NCI-H524 (cell line): ENCODE results near the gene ADGRD2.

ENCODE experiments used
- DNase-seq, 2 experiments: peaks; one replicate each; lab custom pipeline; 2025; lab: John Stamatoyannopoulos, UW

Gene ADGRD2

GRCh38 chr9:124439086-124439485, 11.2 kb upstream of the ADGRD2 start:
- no peak for DNase-seq

- DNase-seq, result no peak
Measured at GRCh38 chr9:124439686-124440243, 10.5 kb upstream of the ADGRD2 start.

GRCh38 chr9:124440786-124441185, 9.5 kb upstream of the ADGRD2 start:
- DNase-seq, result no peak

GRCh38 chr9:124441291-124441690, 9.0 kb upstream of the ADGRD2 start:
- DNase-seq, result no peak

- no peak for DNase-seq
Measured at GRCh38 chr9:124442379-124442778, 7.9 kb upstream of the ADGRD2 start.

GRCh38 chr9:124442826-124443225, 7.4 kb upstream of the ADGRD2 start:
- DNase-seq, result no peak

- DNase-seq, result no peak
Measured at GRCh38 chr9:124443625-124444024, 6.6 kb upstream of the ADGRD2 start.

- no peak for DNase-seq
Measured at GRCh38 chr9:124444166-124444565, 6.1 kb upstream of the ADGRD2 start.

- no peak for DNase-seq
Measured at GRCh38 chr9:124447297-124447661, 3.0 kb upstream of the ADGRD2 start.

GRCh38 chr9:124448019-124448418, 2.2 kb upstream of the ADGRD2 start:
- DNase-seq, result no peak

GRCh38 chr9:124449381-124450151, 685 bp upstream of the ADGRD2 start:
- DNase-seq, result no peak

GRCh38 chr9:124450931-124451661, 845 bp downstream of the ADGRD2 start:
- DNase-seq, result no peak

- no peak for DNase-seq
Measured at GRCh38 chr9:124452326-124452725, 2.1 kb downstream of the ADGRD2 start.

GRCh38 chr9:124452841-124453585, 2.8 kb downstream of the ADGRD2 start:
- DNase-seq, result no peak

GRCh38 chr9:124453586-124454191, 3.4 kb downstream of the ADGRD2 start:
- DNase-seq, result no peak

- DNase-seq, result no peak
Measured at GRCh38 chr9:124454296-124454695, 4.0 kb downstream of the ADGRD2 start.

GRCh38 chr9:124454791-124455443, 4.7 kb downstream of the ADGRD2 start:
- peak in 1 of 2 experiments; percentile 52 for DNase-seq

- DNase-seq, result no peak
Measured at GRCh38 chr9:124455820-124456219, 5.6 kb downstream of the ADGRD2 start.

- no peak for DNase-seq
Measured at GRCh38 chr9:124456341-124457078, 6.3 kb downstream of the ADGRD2 start.

- no peak for DNase-seq
Measured at GRCh38 chr9:124457079-124457886, 7.0 kb downstream of the ADGRD2 start.
